HEK293 (cell line): Measurements from ENCODE around the gene LHX5.

Source experiments
- CTCF ChIP-seq: fragments of 450-650 bp; formaldehyde crosslinking; IDR thresholded peaks from 2 replicates; pipeline ENCODE4 v1.5.1; 2016; ENCODE audit warnings: missing biosample characterization, missing genetic modification characterization
- MYNN ChIP-seq: fragments of 450-650 bp; formaldehyde crosslinking; IDR thresholded peaks from 2 replicates; pipeline ENCODE4 v1.5.1; 2016; ENCODE audit warnings: missing biosample characterization, missing genetic modification characterization, borderline replicate concordance
- PBX3 ChIP-seq: sonication (generic); formaldehyde crosslinking; IDR thresholded peaks from 2 replicates; pipeline ENCODE4 v1.8.1; 2022; ENCODE audit warnings: mild to moderate bottlenecking, moderate library complexity, missing genetic modification reagents
- PRDM6 ChIP-seq: fragments of 450-650 bp; formaldehyde crosslinking; IDR thresholded peaks from 2 replicates; pipeline ENCODE4 v1.5.1; 2017; ENCODE audit warnings: missing biosample characterization, missing genetic modification characterization
- REST ChIP-seq: fragments of 450-650 bp; formaldehyde crosslinking; IDR thresholded peaks from 2 replicates; pipeline ENCODE4 v1.5.1; 2016; ENCODE audit warnings: missing biosample characterization, missing genetic modification characterization
- SETDB1 ChIP-seq: IDR thresholded peaks from one replicate; pipeline ENCODE4 v1.6.1; 2017; ENCODE audit warnings: mild to moderate bottlenecking, low read length, moderate library complexity, mixed read lengths; ENCODE audit not compliant: insufficient read length
- ZBTB21 ChIP-seq: fragments of 450-650 bp; formaldehyde crosslinking; IDR thresholded peaks from 2 replicates; pipeline ENCODE4 v1.5.1; 2017; ENCODE audit warnings: missing biosample characterization, missing genetic modification characterization
- ZBTB26 ChIP-seq: fragments of 450-650 bp; formaldehyde crosslinking; optimal IDR thresholded peaks from 2 replicates; pipeline ENCODE3; 2016; ENCODE audit warnings: missing biosample characterization, mild to moderate bottlenecking, missing genetic modification characterization
- ZNF239 ChIP-seq: fragments of 450-650 bp; formaldehyde crosslinking; IDR thresholded peaks from 2 replicates; pipeline ENCODE4 v1.5.1; 2016; ENCODE audit warnings: missing biosample characterization, missing genetic modification characterization
- ZNF416 ChIP-seq: fragments of 450-650 bp; formaldehyde crosslinking; IDR thresholded peaks from 2 replicates; pipeline ENCODE4 v1.5.1; 2016; ENCODE audit warnings: missing biosample characterization, missing genetic modification characterization
- ZNF423 ChIP-seq: fragments of 450-650 bp; formaldehyde crosslinking; IDR thresholded peaks from 2 replicates; pipeline ENCODE4 v1.5.1; 2016; ENCODE audit warnings: missing biosample characterization, missing genetic modification characterization
- ZNF580 ChIP-seq: fragments of 450-650 bp; formaldehyde crosslinking; IDR thresholded peaks from 2 replicates; pipeline ENCODE4 v1.5.1; 2016; ENCODE audit warnings: missing biosample characterization, missing genetic modification characterization
- ZNF596 ChIP-seq: fragments of 450-650 bp; IDR thresholded peaks from 2 replicates; pipeline ENCODE4 v1.5.0; 2018; ENCODE audit warnings: missing biosample characterization, mild to moderate bottlenecking, missing genetic modification characterization, moderate library complexity
- ZNF704 ChIP-seq: fragments of 450-650 bp; formaldehyde crosslinking; IDR thresholded peaks from 2 replicates; pipeline ENCODE4 v1.5.1; 2016; ENCODE audit warnings: missing biosample characterization, missing genetic modification characterization

- TF ChIP-seq ZNF239 (tag by site-specific recombination) (no peak), ZNF596 (tag by site-specific recombination) (no peak), ZNF423 (tag by site-specific recombination) (no peak), CTCF (tag by site-specific recombination) (no peak), ZBTB26 (no peak), MYNN (tag by site-specific recombination) (no peak), ZBTB21 (tag by site-specific recombination) (no peak), SETDB1 (no peak), ZNF416 (tag by site-specific recombination) (no peak), PRDM6 (no peak), PBX3 (CRISPR knock-in tag) (no peak), ZNF580 (tag by site-specific recombination) (no peak), ZNF704 (tag by site-specific recombination) (no peak), REST (tag by site-specific recombination) (no peak)
Observed at GRCh38 chr12:113428482-113428881, 43.2 kb downstream of the LHX5 start.
